Activated T-cell treated with anti-CD3 and anti-CD28 coated beads, Interleukin-2, amount 50 U/mL, for 24 hours (primary cell): Measurements from ENCODE around the gene FBLN2.
A peak's percentile ranks its signal among the peaks of the same experiment; 100 is the strongest.

Experiments
- DNase-seq: peaks from one replicate; pipeline ENCODE4 v3.0.0-alpha.2; 2020
- H3K27ac Mint-ChIP-seq: 2 replicates; pipeline ENCODE4 v1.8.0; 2020; ENCODE audit warnings: mild to moderate bottlenecking, mixed read lengths
- H3K27me3 Mint-ChIP-seq: 2 replicates; pipeline ENCODE4 v1.8.0; 2020; ENCODE audit warnings: mixed read lengths
- H3K36me3 Mint-ChIP-seq: 2 replicates; pipeline ENCODE4 v1.8.0; 2020; ENCODE audit warnings: low read depth, mixed read lengths
- H3K4me1 Mint-ChIP-seq: 2 replicates; pipeline ENCODE4 v1.8.0; 2020; ENCODE audit warnings: low read depth, mixed read lengths
- H3K4me3 Mint-ChIP-seq: 2 replicates; pipeline ENCODE4 v1.8.0; 2020; ENCODE audit warnings: mild to moderate bottlenecking, moderate library complexity, mixed read lengths
- H3K9me3 Mint-ChIP-seq: 2 replicates; pipeline ENCODE4 v1.8.0; 2020; ENCODE audit warnings: mixed read lengths

The FBLN2 gene

DNA sequence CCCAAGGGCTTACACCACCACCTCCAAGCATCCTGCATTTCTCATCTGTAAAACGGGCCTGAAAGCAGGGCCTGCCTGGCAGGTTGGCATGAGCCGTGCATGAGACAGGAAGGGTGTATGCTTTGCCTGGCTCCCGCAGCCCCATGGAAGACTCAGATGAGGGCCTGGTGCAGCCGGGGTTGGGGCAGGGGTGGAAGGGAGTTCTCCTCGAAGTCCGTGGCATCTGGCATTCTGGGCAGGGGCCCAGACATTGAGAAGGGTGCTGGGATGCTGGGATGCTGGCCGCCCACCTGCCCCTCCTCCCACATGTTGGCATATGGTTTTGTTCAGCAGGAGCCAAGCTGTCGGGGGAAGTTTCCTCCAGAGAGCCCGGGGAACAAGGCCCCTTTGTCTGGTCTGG lies 13.0 kb upstream of the FBLN2 start:
- Mint-ChIP-seq H3K27me3 (peaks cover 31% of the 10 kb centered on the region), H3K4me3 (no peak overlapping the region), H3K36me3 (no peaks in the 10 kb centered on the region), H3K9me3 (peaks cover 1% of the 10 kb centered on the region), H3K4me1 (peaks cover 8% of the 10 kb centered on the region), H3K27ac (no peak overlapping the region)
- DNase-seq, result no peak

DNA sequence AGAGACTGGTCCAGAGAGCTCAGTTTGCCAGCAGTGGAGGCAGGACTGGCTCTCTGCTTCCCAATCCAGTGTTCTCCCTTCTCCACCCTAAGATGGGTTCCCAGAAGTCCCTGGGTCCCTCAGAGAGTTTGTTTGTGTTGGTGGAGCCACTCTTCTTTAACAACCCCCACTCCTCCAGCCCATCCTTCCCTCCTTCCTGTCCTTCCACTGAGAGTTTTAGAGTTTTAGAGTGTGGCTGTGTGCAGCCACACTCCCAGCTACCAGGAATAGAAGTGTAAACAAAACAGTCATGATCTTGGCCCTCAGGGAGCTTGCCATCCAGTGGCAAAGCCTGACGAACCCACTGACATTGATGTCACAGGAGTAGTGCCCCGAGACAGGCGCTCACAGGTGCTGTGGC lies 12.5 kb upstream of the FBLN2 start:
- Mint-ChIP-seq H3K36me3 (no peaks in the 10 kb centered on the region), H3K27ac (no peak overlapping the region), H3K9me3 (peaks cover 4% of the 10 kb centered on the region), H3K4me3 (no peak overlapping the region), H3K4me1 (peaks cover 8% of the 10 kb centered on the region), H3K27me3 (peaks cover 36% of the 10 kb centered on the region)
- DNase-seq, result no peak

DNA sequence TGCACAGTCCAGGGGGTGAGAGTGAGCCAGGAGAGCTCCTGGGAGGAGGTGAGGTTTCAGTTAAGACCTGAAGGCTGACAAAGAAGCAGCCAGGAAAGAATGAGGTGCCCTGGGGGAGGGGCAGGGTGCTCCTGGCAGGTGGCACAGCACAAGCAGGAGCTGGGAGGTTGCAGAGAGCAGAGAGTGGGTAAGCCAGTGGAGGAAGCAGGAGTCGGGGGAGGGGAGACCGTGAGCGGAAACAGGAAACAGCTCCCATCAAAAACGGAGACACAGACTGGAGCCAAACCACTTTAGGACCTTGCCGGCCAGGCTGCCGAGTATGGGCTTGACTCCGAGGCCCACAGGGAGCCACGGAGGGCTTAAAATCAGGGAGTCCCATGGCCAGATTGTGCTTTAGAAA lies 12.1 kb upstream of the FBLN2 start:
- H3K27me3 Mint-ChIP-seq, result peaks cover 38% of the 10 kb centered on the region
- H3K27ac Mint-ChIP-seq, result no peak overlapping the region
- peaks cover 4% of the 10 kb centered on the region for H3K9me3 Mint-ChIP-seq
- H3K4me1 Mint-ChIP-seq, result peaks cover 8% of the 10 kb centered on the region
- H3K36me3 Mint-ChIP-seq, result no peaks in the 10 kb centered on the region
- no peak overlapping the region for H3K4me3 Mint-ChIP-seq
- DNase-seq, result no peak

DNA sequence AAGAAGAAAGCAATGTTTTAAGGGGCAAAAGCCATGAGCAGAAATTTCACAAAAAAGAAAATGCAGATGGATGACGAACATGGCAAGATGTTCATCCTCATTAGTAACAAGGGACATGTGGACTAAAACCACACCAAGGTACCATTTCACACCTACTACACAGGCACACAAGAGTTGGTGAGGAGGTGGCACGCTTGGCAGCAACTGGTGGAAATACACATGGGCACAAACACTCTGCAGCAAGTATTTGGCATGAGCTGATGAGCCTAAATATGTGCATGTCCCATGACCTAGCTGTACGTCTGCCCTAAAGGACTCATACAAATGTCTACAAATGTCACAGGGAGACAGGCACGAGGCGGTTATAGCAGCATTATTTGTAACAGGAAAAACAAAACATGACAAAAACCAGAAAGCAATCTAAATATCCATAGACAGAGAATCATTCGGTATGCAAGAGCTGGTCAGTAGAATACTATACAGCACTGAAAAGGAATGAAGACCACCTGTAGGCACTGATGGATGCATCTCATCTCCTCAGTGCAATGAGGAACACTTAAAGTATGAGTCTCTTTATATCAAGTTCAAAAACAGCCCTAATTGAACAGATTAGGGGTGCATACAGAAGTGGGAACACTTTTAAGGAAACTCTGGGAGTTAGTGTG lies 11.5 kb upstream of the FBLN2 start:
- H3K36me3 Mint-ChIP-seq, result no peaks in the 10 kb centered on the region
- no peak overlapping the region for H3K27ac Mint-ChIP-seq
- H3K4me1 Mint-ChIP-seq, result peaks cover 8% of the 10 kb centered on the region
- peaks cover 42% of the 10 kb centered on the region for H3K27me3 Mint-ChIP-seq
- no peak for DNase-seq
- peaks cover 4% of the 10 kb centered on the region for H3K9me3 Mint-ChIP-seq
- H3K4me3 Mint-ChIP-seq, result no peak overlapping the region

DNA sequence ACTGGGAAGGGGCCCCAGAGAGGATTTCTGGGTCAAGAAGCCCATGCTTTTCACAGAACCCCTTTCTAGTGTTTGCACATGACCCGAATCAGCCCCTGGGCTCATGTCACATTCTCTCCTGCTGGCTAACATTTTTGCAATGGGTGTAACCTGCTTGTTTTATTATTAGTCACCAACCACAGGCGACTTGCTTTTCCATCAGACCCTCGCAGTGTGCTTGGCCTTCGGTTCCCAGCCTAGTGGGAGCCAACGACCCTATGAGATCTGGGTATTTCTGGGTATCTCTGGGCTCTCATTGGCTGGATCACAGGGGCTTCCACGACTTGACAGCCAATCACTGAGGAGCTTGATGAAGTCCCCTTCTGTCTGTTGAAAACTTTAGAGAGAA lies 11.0 kb upstream of the FBLN2 start:
- H3K9me3 Mint-ChIP-seq, result peaks cover 4% of the 10 kb centered on the region
- H3K27ac Mint-ChIP-seq, result no peak overlapping the region
- H3K4me3 Mint-ChIP-seq, result no peak overlapping the region
- no peaks in the 10 kb centered on the region for H3K36me3 Mint-ChIP-seq
- peaks cover 44% of the 10 kb centered on the region for H3K27me3 Mint-ChIP-seq
- DNase-seq, result no peak
- H3K4me1 Mint-ChIP-seq, result peaks cover 8% of the 10 kb centered on the region

DNA sequence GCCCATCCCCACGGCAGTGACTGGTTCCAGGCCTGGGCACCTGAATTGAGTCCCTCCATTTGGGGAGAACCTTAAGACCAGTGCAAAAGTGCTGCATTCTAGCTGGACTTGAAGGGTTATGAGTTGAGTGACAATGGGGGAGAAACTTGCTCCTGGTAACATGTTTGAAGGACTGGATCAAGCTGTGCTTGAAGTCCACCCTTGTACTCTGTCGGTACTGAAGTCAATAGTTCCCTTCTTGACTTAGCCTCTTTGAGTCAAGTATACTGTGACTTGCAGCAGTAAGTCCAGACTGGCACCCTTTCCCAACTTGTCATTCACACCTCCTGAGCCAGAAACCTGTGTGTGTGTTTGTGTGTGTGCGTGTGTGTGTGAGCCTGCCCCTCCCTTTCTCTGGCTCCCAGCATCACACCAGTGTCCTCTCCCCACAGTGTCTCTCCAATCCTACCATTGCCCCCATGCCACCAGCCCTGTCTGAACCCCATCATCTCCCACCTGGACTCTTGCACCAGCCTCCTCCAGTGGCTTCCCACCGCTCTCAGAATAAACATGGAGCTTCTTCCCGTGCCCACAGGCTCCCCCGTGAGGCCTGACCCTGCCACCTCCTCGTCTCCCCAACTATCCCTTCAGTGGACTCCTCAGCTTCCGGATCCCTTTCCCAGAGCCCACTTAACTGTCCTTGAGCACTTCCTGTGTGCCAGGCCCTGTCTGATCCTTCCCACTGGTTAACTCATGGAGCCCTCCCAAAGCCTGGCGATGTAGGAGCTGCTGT lies 10.2 kb upstream of the FBLN2 start:
- Mint-ChIP-seq H3K4me3 (no peak overlapping the region), H3K27ac (no peak overlapping the region), H3K9me3 (peaks cover 4% of the 10 kb centered on the region), H3K36me3 (no peaks in the 10 kb centered on the region), H3K27me3 (peaks cover 47% of the 10 kb centered on the region), H3K4me1 (peaks cover 8% of the 10 kb centered on the region)
- no peak for DNase-seq

DNA sequence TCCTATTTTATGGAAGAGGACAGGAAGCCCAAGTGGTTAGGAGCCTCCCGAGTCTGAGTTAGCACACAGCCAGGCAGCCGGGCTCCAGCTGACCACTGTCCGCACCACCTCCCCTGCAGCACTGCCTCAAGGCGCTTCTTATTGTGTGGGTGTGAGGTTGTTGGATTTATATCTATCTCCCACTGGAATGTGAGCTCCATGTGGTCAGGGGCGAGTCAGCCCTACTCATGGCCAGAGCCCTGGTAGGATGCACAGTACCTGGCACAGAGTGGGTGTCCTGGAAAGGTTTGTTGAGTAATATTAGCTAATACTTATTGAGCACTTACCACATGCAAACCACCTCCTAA lies 9.7 kb upstream of the FBLN2 start:
- H3K4me3 Mint-ChIP-seq, result no peak overlapping the region
- peaks cover 4% of the 10 kb centered on the region for H3K9me3 Mint-ChIP-seq
- DNase-seq, result no peak
- peaks cover 49% of the 10 kb centered on the region for H3K27me3 Mint-ChIP-seq
- H3K36me3 Mint-ChIP-seq, result no peaks in the 10 kb centered on the region
- H3K27ac Mint-ChIP-seq, result no peak overlapping the region
- H3K4me1 Mint-ChIP-seq, result peaks cover 13% of the 10 kb centered on the region

DNA sequence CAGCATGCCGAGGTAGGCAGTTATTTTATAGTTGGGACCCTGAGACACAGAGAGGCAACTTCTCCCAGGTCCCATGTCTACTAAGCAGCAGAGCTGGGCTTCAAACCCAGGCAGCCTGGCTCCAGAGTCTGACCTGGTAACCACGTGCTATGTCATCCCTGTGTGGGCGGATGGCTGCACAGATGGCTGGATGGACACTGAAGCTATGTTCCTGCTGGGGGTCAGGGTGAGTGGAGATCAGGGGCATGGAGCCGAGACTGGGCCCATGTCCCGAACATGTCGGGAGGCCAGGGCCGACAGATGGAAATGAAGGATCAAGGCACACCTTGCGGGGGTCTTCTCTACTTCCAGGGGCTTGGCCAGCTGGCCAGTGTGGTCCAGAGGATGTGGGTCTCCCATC lies 9.3 kb upstream of the FBLN2 start:
- H3K27ac Mint-ChIP-seq, result no peak overlapping the region
- no peaks in the 10 kb centered on the region for H3K36me3 Mint-ChIP-seq
- DNase-seq, result no peak
- H3K27me3 Mint-ChIP-seq, result peaks cover 51% of the 10 kb centered on the region
- H3K4me1 Mint-ChIP-seq, result peaks cover 17% of the 10 kb centered on the region
- no peak overlapping the region for H3K4me3 Mint-ChIP-seq
- peaks cover 4% of the 10 kb centered on the region for H3K9me3 Mint-ChIP-seq

DNA sequence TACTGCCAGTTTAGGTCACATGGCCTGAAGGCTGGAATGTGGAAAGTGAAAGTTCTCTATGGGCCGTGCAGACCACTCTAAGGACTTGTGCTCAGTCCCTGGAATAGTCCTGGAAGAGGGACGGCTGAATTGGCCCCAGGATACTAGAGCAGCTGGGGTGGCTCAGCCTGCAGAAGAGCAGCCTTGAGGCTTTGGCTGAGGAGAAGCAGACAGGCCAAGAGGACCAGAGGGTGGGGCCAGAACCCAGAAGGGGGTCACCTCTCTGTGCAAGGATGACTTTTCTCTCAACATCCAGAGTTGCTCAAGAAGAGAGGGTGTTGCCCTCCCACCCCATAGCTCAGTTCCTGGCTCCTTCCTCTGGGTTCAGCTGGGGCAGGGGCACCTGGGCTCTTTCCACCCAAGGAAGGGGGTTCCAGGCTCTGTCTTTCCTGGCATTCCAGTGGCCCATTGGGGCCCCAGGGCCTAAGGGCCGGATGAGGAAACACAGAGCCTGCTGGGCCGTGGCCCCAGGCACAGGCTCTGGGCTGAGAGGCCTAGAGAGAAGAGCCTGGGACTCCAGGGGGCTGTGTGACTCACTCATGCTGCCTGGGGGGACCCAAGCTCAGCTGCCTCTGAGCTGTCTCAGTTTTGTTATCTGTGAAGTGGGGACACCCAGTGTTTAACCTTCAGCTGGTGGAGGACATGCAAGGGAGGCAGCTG lies 8.5 kb upstream of the FBLN2 start:
- Mint-ChIP-seq H3K27me3 (peaks cover 51% of the 10 kb centered on the region), H3K4me1 (peaks cover 24% of the 10 kb centered on the region), H3K36me3 (no peaks in the 10 kb centered on the region), H3K4me3 (no peak overlapping the region), H3K27ac (no peak overlapping the region), H3K9me3 (peaks cover 4% of the 10 kb centered on the region)
- DNase-seq, result no peak

DNA sequence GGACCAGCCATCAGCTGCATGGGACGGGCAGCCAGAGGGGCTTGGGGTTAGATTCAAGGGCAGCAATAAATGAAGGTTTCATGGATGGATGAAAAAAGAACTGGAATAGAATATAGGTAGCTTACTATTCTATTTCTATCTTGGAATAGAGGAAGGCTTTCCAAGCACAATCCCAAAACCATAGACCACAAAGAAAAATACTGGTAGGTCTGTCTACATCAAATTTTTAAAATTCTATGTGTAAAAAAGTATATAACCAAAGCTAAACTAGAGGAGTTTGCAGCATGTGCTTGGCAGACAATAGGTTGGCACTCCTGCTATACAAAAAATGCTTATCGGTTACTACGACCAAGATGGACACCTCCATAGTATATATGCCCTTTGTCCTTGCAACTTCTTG lies 7.2 kb upstream of the FBLN2 start:
- Mint-ChIP-seq H3K4me3 (no peak overlapping the region), H3K4me1 (peaks cover 23% of the 10 kb centered on the region), H3K27me3 (peaks cover 51% of the 10 kb centered on the region), H3K27ac (no peak overlapping the region), H3K36me3 (no peaks in the 10 kb centered on the region), H3K9me3 (peaks cover 4% of the 10 kb centered on the region)
- DNase-seq, result no peak

DNA sequence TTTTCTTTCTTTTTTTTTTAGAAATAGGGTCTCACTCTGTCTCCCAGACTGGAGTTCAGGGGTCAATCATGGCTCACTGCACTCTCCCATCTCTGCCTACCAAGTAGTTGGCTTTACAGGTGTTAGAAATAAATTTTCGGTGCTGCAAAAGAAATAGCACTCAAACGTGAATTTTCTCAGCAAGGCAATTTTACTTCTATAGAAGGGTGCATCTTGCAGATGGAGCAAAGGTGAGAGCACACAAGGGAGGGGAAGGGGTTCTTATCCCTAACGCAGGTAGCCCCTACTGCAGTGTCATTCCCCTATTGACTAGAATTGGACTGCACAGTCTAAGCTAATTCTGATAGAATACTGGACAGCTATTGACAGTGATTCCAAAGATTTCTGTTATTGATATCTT lies 6.8 kb upstream of the FBLN2 start:
- Mint-ChIP-seq H3K4me3 (no peak overlapping the region), H3K4me1 (peaks cover 18% of the 10 kb centered on the region), H3K36me3 (no peaks in the 10 kb centered on the region), H3K27ac (no peak overlapping the region), H3K27me3 (peaks cover 51% of the 10 kb centered on the region), H3K9me3 (peaks cover 4% of the 10 kb centered on the region)
- no peak for DNase-seq

DNA sequence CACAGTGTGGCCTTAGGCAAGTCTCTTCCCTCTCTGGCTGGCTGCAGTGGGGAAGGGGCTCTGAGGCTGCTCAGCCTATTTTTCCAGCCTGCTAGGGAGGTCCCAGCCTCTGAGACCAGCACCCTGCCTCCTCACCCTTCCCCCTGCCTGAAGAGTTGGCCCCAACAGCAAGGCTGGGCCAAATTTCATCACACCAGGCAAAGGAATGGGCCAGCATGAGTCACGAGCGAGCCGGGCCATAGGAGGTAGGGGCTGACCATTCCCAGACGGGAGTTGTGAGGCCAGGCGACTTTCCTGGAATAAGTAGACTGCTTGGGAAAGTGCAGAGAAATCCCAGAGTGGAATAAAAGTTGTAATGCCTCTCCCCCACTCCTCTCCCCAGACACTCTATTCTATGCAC lies 5.7 kb upstream of the FBLN2 start:
- DNase-seq, result no peak
- Mint-ChIP-seq H3K4me3 (no peak overlapping the region), H3K27ac (no peak overlapping the region), H3K9me3 (peaks cover 4% of the 10 kb centered on the region), H3K4me1 (peaks cover 20% of the 10 kb centered on the region), H3K36me3 (no peaks in the 10 kb centered on the region), H3K27me3 (peaks cover 58% of the 10 kb centered on the region)

DNA sequence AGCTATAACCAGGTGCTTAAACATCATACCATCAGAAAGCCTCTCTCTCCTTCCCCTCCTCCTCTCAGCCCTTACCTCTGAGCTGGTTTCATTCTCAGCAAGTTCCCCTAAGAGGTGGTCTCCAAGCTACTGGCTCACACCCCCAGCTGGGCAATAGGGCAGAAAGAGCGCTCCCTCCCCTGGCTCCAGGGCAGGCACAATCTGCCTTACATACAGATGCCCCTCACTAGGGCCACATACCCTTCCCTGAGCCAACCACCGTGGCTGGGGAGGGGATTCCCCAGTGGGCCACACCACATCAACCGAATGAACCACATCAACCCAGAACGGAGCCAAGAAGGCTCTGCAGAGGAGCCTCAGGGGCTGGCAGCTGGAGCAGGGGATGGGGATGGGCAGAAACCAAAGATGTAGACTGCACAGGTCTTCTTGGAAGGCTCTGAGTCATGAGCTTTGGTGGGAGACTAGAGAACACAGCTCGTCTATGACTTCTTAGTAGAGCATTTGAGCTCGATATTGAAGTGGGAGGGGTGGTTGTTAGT lies 4.6 kb upstream of the FBLN2 start:
- Mint-ChIP-seq H3K4me3 (no peak overlapping the region), H3K4me1 (peaks cover 23% of the 10 kb centered on the region), H3K27me3 (peaks cover 59% of the 10 kb centered on the region), H3K9me3 (peaks cover 4% of the 10 kb centered on the region), H3K36me3 (no peaks in the 10 kb centered on the region), H3K27ac (peak overlapping the region; percentile 38)
- DNase-seq, result peak; percentile 70

DNA sequence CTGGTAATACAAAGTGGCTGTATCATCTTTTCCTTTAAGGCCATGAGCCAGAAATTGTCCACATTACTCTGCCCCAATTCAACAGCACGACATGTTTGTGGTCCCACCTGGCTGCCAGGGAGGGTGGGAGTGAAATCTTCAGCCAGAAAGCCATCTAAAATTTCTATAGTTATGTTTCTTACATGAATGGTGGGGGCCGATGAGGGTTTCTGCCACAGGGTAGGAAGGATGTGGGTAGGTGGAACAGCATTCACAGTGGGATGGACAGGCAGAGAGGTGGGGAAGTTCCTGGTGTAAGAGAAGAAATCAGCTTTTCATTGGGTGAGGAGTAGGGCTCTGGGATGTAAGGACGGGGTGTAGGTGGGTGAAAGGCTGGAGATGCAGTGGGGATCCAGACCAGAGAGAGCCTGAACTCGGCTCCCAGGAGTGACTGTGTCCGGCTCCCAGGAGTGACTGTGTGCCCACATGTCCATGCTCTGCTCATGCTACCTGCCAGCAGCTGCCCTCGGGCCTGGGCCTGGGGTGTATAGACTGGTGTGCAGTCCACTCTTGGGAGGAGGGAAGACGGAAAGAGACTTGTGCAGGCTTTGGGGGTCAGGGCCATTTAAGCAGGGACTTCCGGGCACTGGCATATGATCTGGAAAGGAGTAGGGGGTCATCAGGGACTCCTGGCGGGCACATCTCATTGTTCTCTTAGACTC lies 3.8 kb upstream of the FBLN2 start:
- H3K27ac Mint-ChIP-seq, result no peak overlapping the region
- H3K4me3 Mint-ChIP-seq, result no peak overlapping the region
- peaks cover 66% of the 10 kb centered on the region for H3K27me3 Mint-ChIP-seq
- H3K36me3 Mint-ChIP-seq, result no peaks in the 10 kb centered on the region
- H3K9me3 Mint-ChIP-seq, result peaks cover 4% of the 10 kb centered on the region
- H3K4me1 Mint-ChIP-seq, result peaks cover 28% of the 10 kb centered on the region
- DNase-seq, result no peak
